T-helper 9 cell (primary cell): ENCODE data around the gene SPECC1L.
"Not testable (repeated sequence)": the region's sequence is repeated elsewhere in the genome, so short reads cannot be mapped to it uniquely, and the experiment has no call there.

Source experiments
- DNase-seq: peaks from one replicate; pipeline ENCODE4 v3.0.0-alpha.2; 2020

SPECC1L gene

DNA sequence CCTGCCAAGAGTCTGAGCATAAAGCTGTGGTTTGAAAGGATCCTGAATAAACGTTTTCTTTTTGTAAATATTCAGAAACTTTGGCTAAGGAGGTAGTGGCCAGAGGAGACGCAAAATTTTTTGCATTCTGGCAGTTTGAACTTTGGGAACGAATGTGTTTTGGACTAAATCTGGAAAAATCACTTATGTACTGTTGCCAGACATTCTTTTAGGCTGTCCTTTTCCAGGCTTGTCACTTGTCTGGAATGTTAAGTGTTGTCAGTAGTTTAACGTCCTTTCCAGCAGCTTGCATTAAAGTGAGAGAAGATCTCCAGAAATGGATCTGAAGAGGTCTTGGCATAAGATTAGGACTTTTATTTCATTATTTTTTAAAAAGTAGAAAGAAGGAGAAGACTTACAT is 18.5 kb downstream of the SPECC1L start:
- DNase-seq, result no peak

DNA sequence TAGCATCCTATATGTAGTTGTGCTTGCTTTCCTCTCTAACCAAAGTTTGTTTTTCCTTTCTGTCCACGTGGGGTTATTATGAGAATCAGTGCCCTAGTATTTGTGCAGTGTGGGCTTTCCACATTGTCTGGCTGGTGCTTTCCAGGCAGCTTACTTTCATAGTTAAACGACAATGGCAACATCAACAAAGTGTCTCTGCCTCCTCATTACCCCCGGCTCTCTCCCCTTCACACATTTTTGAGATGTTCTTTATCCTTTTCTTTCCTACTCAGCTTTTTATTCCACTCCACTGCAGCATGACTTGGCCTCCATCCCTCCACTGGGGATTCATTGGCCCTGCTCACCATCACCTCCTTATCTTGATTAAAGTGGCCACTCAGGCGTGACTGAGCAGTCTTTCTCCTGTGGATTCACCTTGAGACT is 19.1 kb downstream of the SPECC1L start:
- DNase-seq, result no peak

DNA sequence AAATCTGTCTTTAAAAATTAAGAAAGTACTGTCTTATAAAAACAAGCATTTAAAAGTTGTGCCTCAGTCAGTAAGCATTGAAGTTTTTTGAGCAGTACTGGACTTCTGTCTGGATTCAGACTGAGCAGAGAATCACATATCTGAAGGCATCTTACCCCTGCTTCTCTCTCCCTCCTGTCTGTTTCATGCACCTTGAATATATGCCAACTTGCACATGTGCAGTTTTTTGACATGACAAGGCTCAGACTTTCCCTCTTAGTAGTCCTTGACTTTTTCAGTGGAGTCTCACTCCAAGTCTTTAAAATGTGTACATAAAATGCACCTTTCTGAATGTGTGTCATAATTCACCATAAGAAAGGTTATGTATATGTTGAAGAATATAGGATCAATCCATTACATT is 19.8 kb downstream of the SPECC1L start:
- no peak for DNase-seq

DNA sequence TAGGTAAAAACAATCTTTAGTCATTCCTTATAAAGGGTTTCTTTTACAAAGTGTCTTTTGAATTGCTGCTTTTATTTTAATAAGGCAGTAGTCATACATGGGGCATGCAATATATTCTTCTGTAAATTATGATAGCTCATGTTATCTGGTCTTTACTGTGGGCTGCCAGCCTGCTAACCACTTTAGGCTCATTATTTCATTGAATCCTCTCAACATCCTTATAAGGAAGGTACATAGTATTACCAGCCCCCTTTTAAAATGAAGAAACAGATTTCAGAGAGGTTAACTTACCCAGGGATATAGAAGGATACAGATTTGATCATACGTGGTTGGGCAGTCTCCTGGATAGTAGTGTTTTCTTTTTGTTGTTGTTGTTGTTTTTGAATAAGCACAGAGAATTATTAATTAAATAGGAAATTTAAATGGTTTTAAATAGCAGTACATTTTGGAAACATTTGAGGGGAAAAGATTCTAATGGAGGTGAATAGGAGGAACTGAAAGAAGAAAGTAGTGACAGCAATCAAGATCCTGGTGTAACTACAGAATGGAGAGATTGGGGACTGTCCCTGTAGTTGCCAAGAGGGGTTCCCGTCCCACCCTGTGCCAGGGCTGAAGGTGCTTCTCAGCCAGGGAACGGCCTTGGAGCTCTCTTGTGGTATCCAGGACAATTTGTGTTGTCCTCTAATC is 21.0 kb downstream of the SPECC1L start:
- DNase-seq, result no peak

DNA sequence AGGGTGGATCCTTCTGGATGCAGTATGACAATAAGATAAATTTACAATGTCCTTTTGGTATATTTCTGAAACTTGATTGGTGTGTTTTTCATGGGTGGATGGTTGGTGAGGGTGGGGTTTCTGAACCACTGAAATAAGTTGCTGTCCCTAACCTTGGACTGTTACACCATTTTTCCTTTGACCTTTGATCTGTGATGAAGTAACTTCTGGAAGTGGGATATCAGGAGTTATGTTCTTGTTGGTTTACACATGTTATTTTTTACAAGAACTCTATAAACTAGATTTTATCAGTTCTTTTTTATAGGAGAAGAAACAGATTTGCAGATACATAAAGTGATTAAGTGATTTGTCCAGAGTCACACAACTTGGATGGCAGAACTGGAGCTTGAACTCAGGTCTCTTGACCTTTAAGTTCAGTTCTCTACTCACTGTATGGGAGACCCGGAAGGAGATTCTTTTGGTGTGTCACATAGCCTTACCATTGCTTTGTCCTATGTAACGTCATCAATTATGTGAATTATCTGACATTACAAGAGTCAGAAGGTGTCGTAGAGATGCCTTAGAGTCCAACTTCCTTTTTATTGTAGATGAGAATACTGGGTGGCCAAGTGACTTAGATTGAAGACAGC is 21.7 kb downstream of the SPECC1L start:
- not testable (repeated sequence) for DNase-seq

DNA sequence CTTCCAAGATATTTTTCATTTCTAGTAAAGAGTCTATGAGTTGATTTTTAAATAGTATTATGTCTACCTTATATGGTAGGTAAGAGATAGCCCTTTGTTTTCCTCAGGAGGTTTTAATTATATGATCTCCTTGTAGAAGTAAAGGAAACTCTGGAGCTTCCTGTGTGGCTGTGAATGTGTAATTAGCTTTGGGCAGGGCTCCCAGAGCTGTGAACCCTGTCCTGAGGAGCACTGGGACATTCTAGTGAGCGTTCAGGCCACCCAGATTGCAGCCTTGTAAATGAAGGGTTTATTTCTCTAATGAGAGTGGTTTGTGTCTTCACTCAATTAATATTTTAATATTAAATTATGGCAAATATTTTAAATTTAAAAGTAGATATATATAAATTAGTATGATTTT is 24.3 kb downstream of the SPECC1L start:
- DNase-seq, result not testable (repeated sequence)

DNA sequence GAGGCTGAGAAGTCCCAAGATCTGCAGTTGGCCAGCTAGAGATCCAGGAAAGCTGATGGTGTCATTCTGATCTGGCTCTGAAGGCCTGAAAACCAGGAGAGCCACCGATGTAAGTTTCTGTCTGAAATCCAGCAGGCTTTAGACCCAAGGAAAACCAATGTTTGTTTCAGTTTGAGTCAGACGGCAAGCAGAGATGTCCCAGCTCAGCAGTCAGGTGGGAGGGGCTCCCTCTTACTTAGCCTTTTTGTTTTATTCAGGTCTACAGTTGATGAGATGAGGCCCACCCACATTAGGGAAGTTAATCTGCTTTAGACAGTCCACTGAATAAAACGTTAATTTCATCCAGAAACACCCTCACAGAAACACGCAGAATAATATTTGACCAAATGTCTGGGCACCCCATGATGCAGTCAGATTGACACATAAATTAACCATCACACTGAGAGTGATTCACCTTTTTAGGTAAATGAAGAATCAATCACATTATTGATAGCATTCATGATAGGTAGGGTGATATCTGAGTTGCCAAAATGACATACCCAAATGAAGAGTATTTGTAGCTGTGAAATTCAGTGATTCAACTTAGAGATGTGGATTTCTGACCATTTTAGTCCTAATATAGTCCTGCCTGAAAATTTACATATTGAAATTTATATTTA is 28.0 kb downstream of the SPECC1L start:
- not testable (repeated sequence) for DNase-seq

DNA sequence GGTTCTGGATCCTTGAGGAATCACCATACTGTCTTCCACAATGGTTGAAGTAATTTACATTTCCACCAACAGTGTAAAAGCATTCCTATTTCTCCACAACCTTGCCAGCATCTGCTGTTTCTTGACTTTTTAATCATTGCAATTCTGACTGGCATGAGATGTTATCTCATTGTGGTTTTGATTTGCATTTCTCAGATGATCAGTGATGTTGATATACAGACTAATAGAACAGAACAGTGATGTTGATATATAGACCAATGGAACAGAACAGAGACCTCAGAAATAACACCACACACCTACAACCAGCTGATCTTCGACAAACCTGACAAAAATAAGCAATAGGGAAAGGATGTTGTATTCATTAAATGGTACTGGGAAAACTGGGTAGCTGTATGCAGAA is 29.9 kb downstream of the SPECC1L start:
- DNase-seq, result not testable (repeated sequence)

DNA sequence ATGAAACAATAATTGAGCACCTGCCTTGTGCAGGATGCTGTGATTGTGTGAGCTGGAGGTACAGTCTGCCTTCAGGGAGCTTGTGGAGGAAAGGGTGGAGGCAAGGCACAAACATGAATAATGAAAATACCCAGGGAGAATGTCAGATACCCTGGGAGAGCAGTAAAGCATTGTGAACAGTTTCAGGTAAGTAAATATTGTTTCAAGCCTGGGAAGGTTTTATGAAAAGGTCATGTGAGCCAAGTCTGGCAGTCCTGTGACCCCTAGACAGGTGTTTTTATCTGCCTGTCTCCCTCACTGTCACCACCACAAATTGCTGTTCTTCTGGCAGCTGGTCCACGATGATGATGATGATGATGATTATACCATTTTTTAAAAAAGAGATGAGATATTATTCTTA is 32.0 kb downstream of the SPECC1L start:
- DNase-seq, result no peak

DNA sequence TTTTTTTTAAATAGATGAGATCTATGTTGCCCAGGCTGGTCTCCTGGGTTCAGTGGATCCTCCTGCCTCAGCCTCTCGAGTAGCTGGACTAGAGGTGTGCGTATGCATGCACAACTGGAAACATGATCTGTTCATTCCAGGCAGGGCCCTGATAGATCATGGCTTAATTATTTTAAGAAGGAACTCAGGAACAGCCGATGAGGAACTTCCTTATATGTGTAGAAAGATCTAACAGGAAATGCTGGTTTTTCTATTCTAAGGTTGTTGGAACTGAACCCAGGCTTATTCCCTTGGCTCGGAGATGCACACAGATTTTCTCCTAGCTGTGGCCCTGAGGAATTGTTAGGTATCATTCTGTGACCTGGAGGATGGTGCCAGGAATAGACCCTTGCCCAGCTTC is 32.4 kb downstream of the SPECC1L start:
- no peak for DNase-seq

DNA sequence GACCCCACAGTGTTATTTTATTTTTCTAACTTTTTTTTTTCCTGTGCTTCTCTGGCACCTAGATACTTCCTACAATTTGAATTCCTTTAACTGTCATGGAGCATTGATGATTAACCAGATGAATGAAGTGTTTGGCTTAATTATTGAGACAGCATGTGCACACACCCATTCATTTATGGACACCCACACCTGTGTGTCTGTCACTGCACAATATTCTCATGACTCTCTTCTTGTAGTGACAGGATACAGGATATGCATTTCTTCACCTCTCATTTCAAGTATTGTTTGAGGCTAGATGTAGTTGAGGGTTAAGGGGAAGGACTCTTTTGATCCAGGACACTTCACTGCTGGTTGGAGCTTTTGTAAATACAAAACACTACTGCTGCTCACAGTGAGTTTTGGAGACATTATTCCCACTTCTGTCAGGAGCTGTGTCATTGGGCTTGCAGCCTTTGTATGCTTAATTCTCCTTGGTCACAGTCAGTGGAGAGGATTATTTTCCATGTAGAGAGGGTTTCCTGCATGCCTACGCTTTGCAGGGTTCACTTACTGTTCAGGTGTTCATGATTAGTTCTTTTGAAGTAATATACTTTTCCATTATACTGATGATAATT is 33.5 kb downstream of the SPECC1L start:
- DNase-seq, result no peak

DNA sequence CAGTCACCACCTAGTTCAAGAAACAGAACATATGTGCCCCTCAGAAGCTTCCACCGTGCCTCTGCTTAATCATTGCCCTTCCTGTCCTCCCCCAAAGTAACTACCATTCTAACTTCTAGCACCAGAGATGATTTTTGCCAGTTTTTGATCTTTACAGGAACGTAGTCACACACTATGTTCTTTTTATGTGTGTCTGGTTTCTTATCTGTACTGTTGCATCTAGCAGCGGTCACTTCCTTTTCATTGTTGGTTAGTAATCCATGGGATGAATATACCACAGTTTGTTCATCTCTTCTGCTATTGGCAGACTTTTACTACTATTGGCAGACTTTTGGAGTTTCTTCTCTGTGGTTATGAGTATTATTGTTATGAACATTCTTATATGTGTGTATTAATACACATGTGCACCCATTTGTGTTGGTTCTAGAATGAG is 34.6 kb downstream of the SPECC1L start:
- DNase-seq, result no peak

DNA sequence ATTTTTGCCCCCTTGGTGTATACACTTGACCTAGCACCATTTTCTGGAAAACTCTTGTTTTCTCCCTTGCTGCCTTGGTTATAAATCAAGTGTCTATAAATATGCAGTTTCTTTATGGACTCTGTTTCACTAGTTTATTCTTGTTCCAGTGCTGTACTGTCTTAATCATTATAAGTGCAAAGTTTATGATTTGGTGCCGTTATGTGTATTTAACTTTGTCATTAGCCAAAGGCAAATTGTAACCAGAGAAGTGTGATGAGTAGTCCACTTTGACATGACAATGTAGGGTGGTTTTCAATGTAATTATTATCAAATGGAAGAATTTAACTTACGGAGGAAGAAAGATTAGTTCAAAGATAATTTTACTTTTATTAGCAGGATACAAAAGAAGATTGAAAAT is 40.3 kb downstream of the SPECC1L start:
- no peak for DNase-seq

DNA sequence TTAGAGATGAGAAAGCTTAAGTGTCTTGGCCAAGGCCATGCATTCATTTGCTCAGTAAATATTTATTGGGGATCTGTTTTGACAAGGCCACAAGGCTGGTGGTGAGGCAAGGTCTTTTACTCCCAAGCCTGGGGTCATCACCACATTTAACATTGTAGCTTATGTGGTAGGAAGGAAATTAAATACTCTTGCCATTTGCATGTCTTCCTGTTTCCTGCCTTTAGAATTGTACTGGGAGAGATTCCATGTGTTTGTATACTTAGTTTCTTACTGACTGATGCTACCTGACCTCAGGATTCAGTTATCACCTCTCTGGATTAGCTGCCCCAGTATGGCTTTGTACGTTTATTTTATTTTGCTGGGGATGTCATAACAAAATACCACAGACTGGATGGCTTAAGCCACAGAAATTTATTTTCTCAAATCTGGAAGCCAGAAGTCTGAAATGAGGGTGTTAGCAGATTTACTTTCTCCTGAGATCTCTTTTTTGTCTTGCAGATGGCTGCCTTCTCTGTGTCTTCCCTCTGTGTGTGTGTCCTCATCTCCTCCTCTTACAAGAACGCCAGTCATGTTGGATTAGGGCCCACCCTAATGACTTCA is 44.8 kb downstream of the SPECC1L start:
- no peak for DNase-seq

DNA sequence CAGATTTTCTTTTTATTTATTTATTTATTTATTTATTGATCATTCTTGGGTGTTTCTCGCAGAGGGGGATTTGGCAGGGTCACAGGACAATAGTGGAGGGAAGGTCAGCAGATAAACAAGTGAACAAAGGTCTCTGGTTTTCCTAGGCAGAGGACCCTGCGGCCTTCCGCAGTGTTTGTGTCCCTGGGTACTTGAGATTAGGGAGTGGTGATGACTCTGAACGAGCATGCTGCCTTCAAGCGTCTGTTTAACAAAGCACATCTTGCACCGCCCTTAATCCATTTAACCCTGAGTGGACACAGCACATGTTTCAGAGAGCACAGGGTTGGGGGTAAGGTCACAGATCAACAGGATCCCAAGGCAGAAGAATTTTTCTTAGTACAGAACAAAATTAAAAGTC is 45.6 kb downstream of the SPECC1L start:
- DNase-seq, result not testable (repeated sequence)

DNA sequence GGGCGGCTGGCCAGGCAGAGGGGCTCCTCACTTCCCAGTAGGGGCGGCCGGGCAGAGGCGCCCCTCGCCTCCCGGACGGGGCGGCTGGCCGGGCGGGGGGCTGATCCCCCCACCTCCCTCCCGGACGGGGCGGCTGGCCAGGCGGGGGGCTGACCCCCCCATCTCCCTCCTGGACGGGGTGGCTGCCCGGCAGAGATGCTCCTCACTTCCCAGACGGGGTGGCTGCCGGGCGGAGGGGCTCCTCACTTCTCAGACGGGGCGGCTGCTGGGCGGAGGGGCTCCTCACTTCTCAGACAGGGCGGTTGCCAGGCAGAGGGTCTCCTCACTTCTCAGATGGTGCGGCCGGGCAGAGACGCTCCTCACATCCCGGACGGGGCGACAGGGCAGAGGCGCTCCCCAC is 46.9 kb downstream of the SPECC1L start:
- not testable (repeated sequence) for DNase-seq

DNA sequence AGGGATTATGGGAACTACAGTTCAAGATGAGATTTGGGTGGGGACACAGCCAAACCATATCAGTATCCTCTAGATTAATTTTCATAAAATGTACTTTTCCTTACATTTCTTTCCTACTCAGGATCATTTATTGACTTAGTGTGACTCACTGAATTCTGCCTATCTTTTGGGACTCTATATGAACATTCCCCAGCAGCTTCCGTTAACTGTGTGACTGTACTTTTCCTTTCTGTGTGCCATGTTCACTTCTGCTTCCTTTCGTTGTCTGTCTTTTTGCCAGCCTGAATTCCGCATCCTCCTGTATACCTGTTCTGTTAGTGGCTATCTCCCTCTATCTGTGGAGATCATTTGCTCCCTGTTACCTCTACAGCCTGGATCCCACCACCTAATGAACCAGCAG is 48.8 kb downstream of the SPECC1L start:
- DNase-seq, result no peak

DNA sequence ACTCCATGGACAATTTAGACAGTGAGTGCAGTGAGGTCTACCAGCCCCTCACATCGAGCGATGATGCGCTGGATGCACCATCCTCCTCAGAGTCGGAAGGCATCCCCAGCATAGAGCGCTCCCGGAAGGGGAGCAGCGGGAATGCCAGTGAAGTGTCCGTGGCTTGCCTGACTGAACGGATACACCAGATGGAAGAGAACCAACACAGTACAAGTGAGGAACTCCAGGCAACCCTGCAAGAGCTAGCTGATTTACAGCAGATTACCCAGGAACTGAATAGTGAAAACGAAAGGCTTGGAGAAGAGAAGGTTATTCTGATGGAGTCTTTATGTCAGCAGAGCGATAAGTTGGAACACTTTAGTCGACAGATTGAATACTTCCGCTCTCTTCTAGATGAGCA is 51.4 kb downstream of the SPECC1L start:
- DNase-seq, result no peak

DNA sequence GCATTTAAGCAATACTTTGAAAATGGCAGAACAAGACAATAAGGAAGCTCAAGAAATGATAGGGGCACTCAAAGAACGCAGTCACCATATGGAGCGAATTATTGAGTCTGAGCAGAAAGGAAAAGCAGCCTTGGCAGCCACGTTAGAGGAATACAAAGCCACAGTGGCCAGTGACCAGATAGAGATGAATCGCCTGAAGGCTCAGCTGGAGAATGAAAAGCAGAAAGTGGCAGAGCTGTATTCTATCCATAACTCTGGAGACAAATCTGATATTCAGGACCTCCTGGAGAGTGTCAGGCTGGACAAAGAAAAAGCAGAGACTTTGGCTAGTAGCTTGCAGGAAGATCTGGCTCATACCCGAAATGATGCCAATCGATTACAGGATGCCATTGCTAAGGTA is 51.9 kb downstream of the SPECC1L start:
- DNase-seq, result no peak

DNA sequence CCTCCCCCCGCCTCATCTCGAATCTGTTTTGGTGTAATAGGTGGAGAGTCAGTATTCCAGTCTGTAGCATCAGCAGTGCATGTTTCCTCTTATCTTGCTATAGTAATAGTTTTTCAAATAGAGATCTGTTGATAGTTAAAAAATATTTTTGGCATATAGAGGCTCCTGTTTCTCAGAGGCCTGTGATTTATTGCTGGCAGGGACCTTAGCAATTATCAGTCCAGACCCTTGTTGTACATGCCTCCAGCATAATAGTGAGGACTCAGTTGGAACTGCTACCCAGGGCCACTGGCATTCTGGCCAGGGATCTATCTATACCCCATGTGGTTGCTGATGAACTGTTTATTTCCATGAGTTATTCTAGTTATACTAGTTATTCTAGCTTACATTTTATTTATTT is 52.6 kb downstream of the SPECC1L start:
- no peak for DNase-seq

DNA sequence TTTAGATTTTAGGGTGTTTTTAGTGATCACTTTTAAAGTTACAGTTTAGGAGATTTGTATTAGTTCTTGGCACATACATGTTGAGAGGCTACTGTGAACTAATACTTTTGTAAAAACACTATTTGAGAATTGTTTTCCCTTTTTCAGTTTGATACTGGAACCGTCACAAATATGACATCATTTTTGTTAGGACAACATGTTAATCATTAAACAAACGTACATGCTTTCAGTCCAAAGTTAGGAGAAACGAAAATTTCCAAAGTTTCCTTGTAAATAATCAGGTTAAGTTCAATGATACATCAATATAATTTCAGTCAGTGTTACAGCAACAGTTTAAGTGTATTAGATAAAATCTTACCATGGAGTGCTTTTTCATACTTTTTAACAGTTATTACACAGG is 53.1 kb downstream of the SPECC1L start:
- DNase-seq, result no peak

DNA sequence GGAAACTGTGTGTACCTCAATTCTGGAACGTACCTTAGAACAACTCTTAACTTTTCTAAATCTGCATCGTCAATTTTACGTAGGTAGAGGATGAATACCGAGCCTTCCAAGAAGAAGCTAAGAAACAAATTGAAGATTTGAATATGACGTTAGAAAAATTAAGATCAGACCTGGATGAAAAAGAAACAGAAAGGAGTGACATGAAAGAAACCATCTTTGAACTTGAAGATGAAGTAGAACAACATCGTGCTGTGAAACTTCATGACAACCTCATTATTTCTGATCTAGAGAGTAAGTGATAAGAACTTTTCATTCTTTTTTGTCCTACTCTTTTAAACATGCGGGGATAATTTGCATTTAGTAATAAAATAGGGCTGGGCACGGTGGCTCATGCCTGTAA is 53.5 kb downstream of the SPECC1L start:
- no peak for DNase-seq

DNA sequence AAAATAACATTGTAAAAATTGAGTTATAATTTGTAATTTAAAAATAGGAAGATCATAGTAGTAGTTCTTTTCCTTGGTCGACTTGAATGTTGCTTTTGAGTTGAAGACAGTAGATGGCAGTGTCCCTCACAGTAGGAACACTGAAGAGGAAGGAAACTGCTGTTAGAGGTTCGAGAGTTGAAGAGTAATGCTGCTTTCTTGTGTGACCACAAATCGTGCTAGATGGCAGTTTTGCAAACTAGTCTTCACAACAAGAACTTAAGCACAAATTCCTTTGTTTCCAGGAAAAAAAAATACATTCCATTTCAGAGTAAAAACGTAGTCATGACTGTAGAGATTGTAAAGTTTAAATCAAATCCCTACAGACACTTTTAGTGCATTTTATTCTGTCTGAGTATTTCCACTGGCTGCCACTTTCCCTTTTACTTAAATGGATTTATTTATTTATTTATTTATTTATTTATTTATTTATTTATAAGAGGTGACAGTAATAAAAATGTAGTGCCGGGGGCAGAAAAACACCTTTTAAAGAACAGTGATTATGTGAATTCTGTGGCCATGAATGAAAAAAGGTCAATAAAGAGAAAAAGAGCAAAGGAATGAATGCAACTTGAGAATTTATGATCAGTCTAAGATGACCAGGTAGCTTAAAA is 54.6 kb downstream of the SPECC1L start:
- DNase-seq, result no peak
